ENCODE measurements around the gene SPO11. TPM values are rescaled to one million over a fixed set of nuclear protein-coding genes. Genes with fewer than 3 reads are reported as not detected.

SPO11 gene
- total RNA-seq, 1 donor from 2014 or later: not detected

GRCh38 chr20:57375652-57376230 is 46.1 kb downstream of the SPO11 start:
- no peak for DNase-seq (ENCODE audit: low read depth)
- TF ChIP-seq CTCF (IDR thresholded peaks at IDR 0.05; ENCODE audit: insufficient read depth, low read length, poor library complexity, severe bottlenecking): no peak
- Histone ChIP-seq H3K36me3 (ENCODE audit: control insufficient read depth, insufficient read depth, low read length) (no peaks in the 10 kb centered on the region), H3K27me3 (ENCODE audit: control insufficient read depth, insufficient read depth, low read length) (no peaks in the 10 kb centered on the region), H3K4me3 (ENCODE audit: low read depth, low read length) (no peak overlapping the region)

GRCh38 chr20:57377350-57377749 is 47.7 kb downstream of the SPO11 start:
- TF ChIP-seq CTCF (IDR thresholded peaks at IDR 0.05; ENCODE audit: insufficient read depth, low read length, poor library complexity, severe bottlenecking): no peak
- Histone ChIP-seq H3K36me3 (ENCODE audit: control insufficient read depth, insufficient read depth, low read length) (no peaks in the 10 kb centered on the region), H3K27me3 (ENCODE audit: control insufficient read depth, insufficient read depth, low read length) (no peaks in the 10 kb centered on the region), H3K4me3 (ENCODE audit: low read depth, low read length) (no peak overlapping the region)
- DNase-seq (ENCODE audit: low read depth): no peak

GRCh38 chr20:57378107-57378506 is 48.5 kb downstream of the SPO11 start:
- no peak for TF ChIP-seq CTCF (IDR thresholded peaks at IDR 0.05; ENCODE audit: insufficient read depth, low read length, poor library complexity, severe bottlenecking)
- no peaks in the 10 kb centered on the region for H3K36me3 ChIP-seq (ENCODE audit: control insufficient read depth, insufficient read depth, low read length)
- H3K4me3 ChIP-seq (ENCODE audit: low read depth, low read length): no peak overlapping the region
- no peaks in the 10 kb centered on the region for H3K27me3 ChIP-seq (ENCODE audit: control insufficient read depth, insufficient read depth, low read length)
- DNase-seq (ENCODE audit: low read depth): no peak

GRCh38 chr20:57378646-57379262 is 49.2 kb downstream of the SPO11 start:
- H3K4me3 ChIP-seq (ENCODE audit: low read depth, low read length): no peak overlapping the region
- no peaks in the 10 kb centered on the region for H3K36me3 ChIP-seq (ENCODE audit: control insufficient read depth, insufficient read depth, low read length)
- no peak for TF ChIP-seq CTCF (IDR thresholded peaks at IDR 0.05; ENCODE audit: insufficient read depth, low read length, poor library complexity, severe bottlenecking)
- DNase-seq (ENCODE audit: low read depth): no peak
- no peaks in the 10 kb centered on the region for H3K27me3 ChIP-seq (ENCODE audit: control insufficient read depth, insufficient read depth, low read length)

DNA sequence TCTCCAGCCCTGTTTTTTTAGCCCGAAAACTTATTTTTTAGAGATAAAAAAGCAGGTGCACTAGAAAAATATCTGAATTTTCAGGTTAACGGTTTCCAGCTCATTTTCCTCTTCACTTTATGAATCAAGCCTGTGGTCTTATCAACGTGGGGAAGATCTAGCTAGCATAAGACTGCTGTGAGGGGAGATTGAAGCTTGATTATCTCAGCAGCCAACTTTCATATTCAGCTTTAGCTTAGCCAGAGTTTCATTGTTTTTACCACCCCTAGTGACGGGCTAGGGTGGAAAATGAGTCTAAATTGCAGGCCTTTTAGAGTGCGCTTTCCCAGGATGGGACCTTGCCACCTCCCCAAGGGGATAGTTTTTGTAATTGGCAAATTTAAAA is 49.7 kb downstream of the SPO11 start:
- no peak for TF ChIP-seq CTCF (IDR thresholded peaks at IDR 0.05; ENCODE audit: insufficient read depth, low read length, poor library complexity, severe bottlenecking)
- Histone ChIP-seq H3K36me3 (ENCODE audit: control insufficient read depth, insufficient read depth, low read length) (no peaks in the 10 kb centered on the region), H3K27me3 (ENCODE audit: control insufficient read depth, insufficient read depth, low read length) (no peaks in the 10 kb centered on the region), H3K4me3 (ENCODE audit: low read depth, low read length) (no peak overlapping the region)
- DNase-seq (ENCODE audit: low read depth): no peak
